K562 (cell line): Measurements from ENCODE around the gene CLDN15. TPM values are rescaled to one million over a fixed set of nuclear protein-coding genes. Genes with fewer than 3 reads are reported as not detected.

ENCODE experiments used
- ARID1B ChIP-seq: fragments of 450-650 bp; IDR thresholded peaks from 2 replicates; pipeline ENCODE4 v1.6.1; 2016; ENCODE audit warnings: antibody characterized with exemption, mild to moderate bottlenecking, inconsistent platforms
- ATF7 ChIP-seq: fragments of 450-650 bp; IDR thresholded peaks from 2 replicates; pipeline ENCODE4 v1.7.1; 2014; ENCODE audit warnings: mild to moderate bottlenecking, moderate library complexity
- CEBPB ChIP-seq: fragments of 450-650 bp; IDR thresholded peaks from 2 replicates; pipeline ENCODE4 v1.6.1; 2016; ENCODE audit warnings: missing genetic modification characterization, missing compliant biosample characterization
- COPS2 ChIP-seq: fragments of 450-650 bp; conservative IDR thresholded peaks from 2 replicates; pipeline ENCODE4 v1.6.1; 2016; ENCODE audit warnings: mild to moderate bottlenecking, moderate library complexity
- DPF2 ChIP-seq: fragments of 450-650 bp; IDR thresholded peaks from 2 replicates; pipeline ENCODE4 v1.6.1; 2016
- MXD1 ChIP-seq: fragments of 250-450 bp; sonication (Bioruptor Pico); IDR thresholded peaks from 2 replicates; pipeline ENCODE4 v1.8.0; 2021; ENCODE audit warnings: borderline replicate concordance, mild to moderate bottlenecking, moderate library complexity; ENCODE audit not compliant: poor library complexity, severe bottlenecking
- NBN ChIP-seq: fragments of 450-650 bp; IDR thresholded peaks from 2 replicates; pipeline ENCODE4 v1.6.1; 2016; ENCODE audit warnings: low read depth, mild to moderate bottlenecking
- PRPF4 ChIP-seq: fragments of 200-400 bp; formaldehyde crosslinking; IDR thresholded peaks from one replicate; pipeline ENCODE4 v1.6.1; 2017; ENCODE audit warnings: low read length, low read depth, mild to moderate bottlenecking; ENCODE audit not compliant: insufficient read depth, poor library complexity, severe bottlenecking
- SMAD4 ChIP-seq: fragments of 250-450 bp; sonication (Bioruptor Pico); conservative IDR thresholded peaks from 2 replicates; pipeline ENCODE4 v1.8.0; 2021; ENCODE audit warnings: inconsistent platforms, mild to moderate bottlenecking, moderate library complexity
- SPI1 ChIP-seq: IDR thresholded peaks from 2 replicates; pipeline ENCODE4 v1.6.1; 2011; ENCODE audit warnings: low read depth, low read length, control low read depth, borderline replicate concordance
- STAT5B ChIP-seq: fragments of 250-450 bp; sonication (Bioruptor Pico); IDR thresholded peaks from 2 replicates; pipeline ENCODE4 v1.8.0; 2021; ENCODE audit warnings: mild to moderate bottlenecking, inconsistent platforms
- TSC22D4 ChIP-seq: fragments of 450-650 bp; IDR thresholded peaks from 2 replicates; pipeline ENCODE4 v1.6.1; 2016; ENCODE audit warnings: missing genetic modification characterization, missing biosample characterization, control low read depth
- ZNF408 ChIP-seq: fragments of 250-450 bp; sonication (Bioruptor Pico); IDR thresholded peaks from 2 replicates; pipeline ENCODE4 v1.4.0; 2020; ENCODE audit warnings: low read depth, mild to moderate bottlenecking, moderate library complexity
- polyA plus RNA-seq, 8 experiments: library from polyadenylated mRNA; depleted of rRNA in 4 of 8; stranded (reverse) in 5 of 8; unstranded in 3 of 8; fragments of >200 nt; fragmentation: Nextera tagmentation in 2 of 8; fragmentation: Illumina TruSeq in 1 of 8; extraction: Ambion mirVana in 2 of 8; extraction: Trizol in 1 of 8; gene quantifications; 2 replicates each; pipeline versions ENCODE4 v1.2.1 to v1.2.3, GENCODE V29; 2011 to 2014; ENCODE audit warnings: inconsistent platforms in 1 of 8, missing spikeins in 1 of 8
- total RNA-seq, 7 experiments: library from RNA; depleted of rRNA in 6 of 7; stranded (reverse); fragments of >200 nt in 6 of 7; fragmentation: Illumina TruSeq in 2 of 7; extraction: Trizol in 2 of 7; gene quantifications; 2 replicates each; pipeline versions ENCODE4 v1.2.1 to v1.2.3, GENCODE V29; 2011 to 2021; ENCODE audit warnings: low replicate concordance in 1 of 7
- TF ChIP-seq, protein P1 (sequence below): fragments of 450-650 bp; IDR thresholded peaks from 2 replicates; pipeline ENCODE4 v1.6.1; 2016; ENCODE audit warnings: antibody characterized with exemption
- TF ChIP-seq, protein P2 (sequence below): fragments of 450-650 bp; IDR thresholded peaks from 2 replicates; pipeline ENCODE4 v1.6.1; 2018; ENCODE audit warnings: mild to moderate bottlenecking, low read depth; ENCODE audit not compliant: partially characterized antibody

The CLDN15 gene
- total and polyA plus RNA-seq, 9 of the 15 experiments (the other 6 are each of a cell fraction or from before 2014, with no cell fraction given): 0.32 to 14.5 (median 7.4) TPM

- TF ChIP-seq STAT5B (CRISPR knock-in tag) (no peak), ARID1B (no peak; the same call in 1 of the 2 replicates), CEBPB (tag) (0 out of 2 replicates have a peak, but pooled peaks have one; percentile 60), COPS2 (no peak), DPF2 (0 out of 2 replicates have a peak, but pooled peaks have one; percentile 55), NBN (no peak), TSC22D4 (tag) (no peak), SPI1 (0 out of 2 replicates have a peak, but pooled peaks have one; percentile 32), ZNF408 (CRISPR knock-in tag) (no peak), MXD1 (CRISPR knock-in tag) (peak; percentile 78), SMAD4 (CRISPR knock-in tag) (0 out of 2 replicates have a peak, but pooled peaks have one; percentile 73), PRPF4 (no peak), ATF7 (0 out of 2 replicates have a peak, but pooled peaks have one; percentile 45)
- TF ChIP-seq, protein P1, sequence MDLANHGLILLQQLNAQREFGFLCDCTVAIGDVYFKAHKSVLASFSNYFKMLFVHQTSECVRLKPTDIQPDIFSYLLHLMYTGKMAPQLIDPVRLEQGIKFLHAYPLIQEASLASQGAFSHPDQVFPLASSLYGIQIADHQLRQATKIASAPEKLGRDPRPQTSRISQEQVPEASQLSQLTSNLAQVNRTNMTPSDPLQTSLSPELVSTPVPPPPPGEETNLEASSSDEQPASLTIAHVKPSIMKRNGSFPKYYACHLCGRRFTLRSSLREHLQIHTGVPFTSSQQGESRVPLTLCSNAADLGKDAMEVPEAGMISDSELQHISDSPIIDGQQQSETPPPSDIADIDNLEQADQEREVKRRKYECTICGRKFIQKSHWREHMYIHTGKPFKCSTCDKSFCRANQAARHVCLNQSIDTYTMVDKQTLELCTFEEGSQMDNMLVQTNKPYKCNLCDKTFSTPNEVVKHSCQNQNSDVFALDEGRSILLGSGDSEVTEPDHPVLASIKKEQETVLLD: no peak
- TF ChIP-seq, protein P2, sequence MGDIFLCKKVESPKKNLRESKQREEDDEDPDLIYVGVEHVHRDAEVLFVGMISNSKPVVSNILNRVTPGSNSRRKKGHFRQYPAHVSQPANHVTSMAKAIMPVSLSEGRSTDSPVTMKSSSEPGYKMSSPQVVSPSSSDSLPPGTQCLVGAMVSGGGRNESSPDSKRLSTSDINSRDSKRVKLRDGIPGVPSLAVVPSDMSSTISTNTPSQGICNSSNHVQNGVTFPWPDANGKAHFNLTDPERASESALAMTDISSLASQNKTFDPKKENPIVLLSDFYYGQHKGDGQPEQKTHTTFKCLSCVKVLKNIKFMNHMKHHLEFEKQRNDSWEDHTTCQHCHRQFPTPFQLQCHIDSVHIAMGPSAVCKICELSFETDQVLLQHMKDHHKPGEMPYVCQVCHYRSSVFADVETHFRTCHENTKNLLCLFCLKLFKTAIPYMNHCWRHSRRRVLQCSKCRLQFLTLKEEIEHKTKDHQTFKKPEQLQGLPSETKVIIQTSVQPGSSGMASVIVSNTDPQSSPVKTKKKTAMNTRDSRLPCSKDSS: no peak
Observed at GRCh38 chr7:101244375-101245146, 7.0 kb upstream of the CLDN15 start, which contains the start of gene FIS1 (continued).
